KG1 (cell line): ENCODE measurements around the gene FOXP4.

Source experiments
- DNase-seq: peaks from one replicate; lab custom pipeline; 2025; lab: John Stamatoyannopoulos, UW

The FOXP4 gene

DNA sequence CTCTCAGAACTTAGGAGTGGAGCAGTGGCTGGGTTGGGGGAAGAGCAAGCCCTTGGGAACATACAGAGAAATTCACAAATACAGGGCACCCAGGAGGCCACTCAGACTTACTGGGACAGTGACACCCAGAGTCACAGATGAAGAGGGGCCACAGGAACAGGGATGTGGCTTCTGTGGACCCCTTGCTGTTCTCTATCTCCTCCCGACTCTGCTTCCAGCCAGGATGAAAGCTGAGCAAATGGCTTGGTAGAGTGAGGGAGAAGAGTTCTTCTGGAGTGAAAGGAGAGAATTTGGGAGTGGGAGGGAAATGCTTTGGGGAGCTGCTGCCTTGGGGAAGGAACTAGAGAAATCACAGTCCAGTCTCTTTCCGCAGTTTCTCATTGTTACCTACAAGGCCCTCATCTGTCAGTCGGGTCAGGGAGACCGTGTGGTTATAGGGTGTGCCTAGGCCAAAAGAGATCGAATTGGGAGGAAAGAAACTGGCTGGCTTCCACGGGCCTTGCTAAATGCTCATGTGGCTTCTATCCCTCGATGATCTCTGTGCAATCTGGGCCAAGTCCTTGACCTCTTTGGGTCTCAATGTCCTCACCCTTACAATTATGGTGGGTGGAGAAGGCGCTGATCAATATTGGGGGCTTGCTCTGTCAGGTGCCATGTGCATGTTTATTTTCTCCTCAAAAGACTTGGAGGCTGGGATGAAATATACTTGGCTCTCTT, 17.0 kb downstream of the FOXP4 start:
- DNase-seq: no peak

- DNase-seq: no peak
Observed at GRCh38 chr6:41564448-41565142, 18.4 kb downstream of the FOXP4 start.

- DNase-seq: no peak
Observed at GRCh38 chr6:41565701-41566100, 19.5 kb downstream of the FOXP4 start.

- no peak for DNase-seq
Observed at GRCh38 chr6:41566961-41567360, 20.8 kb downstream of the FOXP4 start.

DNA sequence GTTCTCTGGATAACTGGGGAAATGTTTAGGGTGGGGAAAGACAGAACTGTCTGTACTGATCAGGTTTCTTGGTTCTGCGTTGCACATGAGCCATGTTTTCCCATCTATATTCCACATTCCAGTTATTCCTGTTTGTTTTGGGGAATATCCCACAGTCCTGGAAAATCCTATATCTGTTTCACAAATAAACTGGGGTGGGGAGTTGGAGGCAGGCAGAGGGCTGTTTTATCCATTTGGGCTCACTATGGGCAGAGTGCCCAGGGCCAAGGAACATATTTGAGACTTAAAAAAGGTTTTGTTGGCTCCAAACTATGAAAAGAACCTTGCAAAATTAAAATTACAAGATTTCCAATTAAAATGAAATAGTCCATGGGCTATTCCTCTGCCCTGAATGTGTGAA, 21.5 kb downstream of the FOXP4 start:
- DNase-seq: no peak

DNA sequence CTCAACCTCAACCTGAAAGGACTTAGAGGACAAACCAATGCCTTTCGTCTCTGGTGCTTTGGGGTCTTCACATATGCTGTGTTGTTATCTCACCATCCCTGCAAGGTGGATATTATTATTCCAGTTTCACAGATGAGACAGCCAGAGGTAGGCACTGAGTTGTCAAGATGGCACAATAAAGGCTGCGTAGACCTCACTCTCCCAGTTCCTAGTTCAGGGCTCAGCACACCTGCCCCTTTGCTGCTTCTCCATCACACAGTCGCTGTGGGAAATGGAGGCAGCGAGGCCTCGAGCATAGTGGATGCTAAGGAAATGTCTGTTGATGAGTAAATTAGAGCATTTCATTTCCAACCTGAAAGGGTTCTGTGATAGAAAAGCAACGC, 22.0 kb downstream of the FOXP4 start:
- no peak for DNase-seq

DNA sequence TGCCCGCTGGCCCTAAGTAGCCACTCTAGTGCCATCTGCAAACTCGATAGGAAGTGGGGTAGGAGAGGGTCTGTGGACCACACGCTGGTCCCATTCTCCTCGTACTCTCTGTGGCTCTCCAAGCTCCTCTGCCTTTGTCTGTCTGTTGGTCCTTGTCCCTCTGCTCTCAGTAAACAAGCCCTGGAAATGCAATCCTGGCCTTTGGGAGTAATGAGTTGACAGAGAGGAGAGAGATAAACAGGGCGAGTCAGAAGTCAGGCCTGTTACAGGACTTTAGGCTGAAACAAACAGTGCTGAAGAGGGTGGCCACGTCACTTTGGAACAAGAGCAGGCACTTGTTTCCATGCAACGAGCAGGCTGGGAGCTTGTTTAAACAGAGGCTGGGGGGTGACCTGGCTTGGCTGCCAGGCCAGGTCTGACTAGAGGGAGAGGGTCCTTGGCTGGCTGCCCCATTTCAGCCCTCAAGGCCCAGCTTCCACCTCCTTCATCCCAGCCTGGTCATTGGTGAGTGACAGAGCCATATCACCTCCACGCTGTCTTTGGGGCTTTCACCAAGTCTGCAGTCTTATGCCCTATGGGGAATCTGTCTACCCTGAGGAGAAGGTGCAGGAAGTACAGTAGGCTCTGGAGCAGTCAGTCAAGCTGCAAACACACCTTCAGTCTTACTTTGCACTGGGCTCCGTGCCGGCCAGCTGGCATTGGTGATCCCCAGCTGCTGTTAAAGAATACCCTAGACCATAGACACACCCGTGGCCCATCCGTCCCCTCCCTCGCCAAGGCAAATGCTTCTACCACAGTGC, 22.6 kb downstream of the FOXP4 start:
- no peak for DNase-seq

DNA sequence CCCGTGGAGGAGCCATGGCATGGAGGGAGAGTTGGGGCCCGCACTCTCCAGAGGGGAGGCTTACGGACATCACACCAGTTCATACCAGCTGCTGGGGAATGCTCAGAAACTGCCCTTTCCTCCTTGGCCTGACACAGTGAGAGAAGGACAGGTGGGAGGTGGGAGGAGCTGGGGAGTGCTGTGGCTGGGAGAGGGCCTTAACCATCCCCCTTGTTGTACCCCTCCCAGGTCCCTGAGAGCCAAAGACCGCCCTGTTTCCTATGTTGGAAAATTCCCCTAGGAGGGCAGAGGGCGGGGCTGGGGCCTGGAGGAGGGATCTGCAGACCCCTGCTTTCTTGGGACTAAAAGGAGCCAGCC, 24.1 kb downstream of the FOXP4 start:
- no peak for DNase-seq

GRCh38 chr6:41571021-41571780, 25.0 kb downstream of the FOXP4 start:
- no peak for DNase-seq

DNA sequence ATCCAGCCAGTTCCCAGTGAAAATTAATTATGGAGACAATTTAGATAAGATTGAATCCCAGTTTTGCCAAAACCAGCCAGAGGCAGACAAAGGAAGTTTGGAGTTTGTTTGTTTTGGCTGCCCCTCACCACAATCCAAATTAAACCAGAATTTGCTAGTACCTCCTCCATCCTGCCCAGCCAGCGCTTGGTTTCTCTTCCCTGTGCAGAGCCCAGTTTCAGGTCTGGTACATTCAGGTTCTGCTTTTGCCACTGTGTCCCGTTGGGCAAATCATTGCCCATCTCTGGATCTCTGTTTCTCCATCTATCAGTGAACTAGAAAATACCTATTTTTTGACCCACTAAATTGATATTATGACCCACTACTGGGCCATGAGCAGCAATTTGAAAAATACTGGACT, 26.4 kb downstream of the FOXP4 start:
- no peak for DNase-seq

DNA sequence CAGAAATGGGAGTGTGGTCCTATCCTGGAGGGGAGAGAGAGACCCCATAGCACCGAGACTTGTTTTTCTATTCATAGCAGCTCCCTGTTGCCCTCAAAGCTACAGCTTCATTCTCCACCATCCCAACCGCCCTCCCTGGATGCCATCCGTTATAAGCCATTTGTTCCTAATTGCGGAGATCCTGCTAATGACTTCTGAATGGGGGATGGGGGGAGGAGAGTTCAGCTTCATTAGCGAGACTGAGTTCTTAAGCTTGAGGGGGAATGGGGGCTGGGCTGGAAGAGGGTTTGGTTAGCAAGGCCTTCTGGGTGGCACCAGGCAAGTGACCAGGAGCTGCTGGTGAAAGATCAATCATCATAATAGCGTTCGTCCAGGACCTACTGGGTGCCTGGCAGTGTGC, 27.1 kb downstream of the FOXP4 start:
- DNase-seq: no peak

GRCh38 chr6:41573985-41574384, 27.8 kb downstream of the FOXP4 start:
- no peak for DNase-seq

- DNase-seq: no peak
Observed at GRCh38 chr6:41575598-41575997, 29.4 kb downstream of the FOXP4 start.

DNA sequence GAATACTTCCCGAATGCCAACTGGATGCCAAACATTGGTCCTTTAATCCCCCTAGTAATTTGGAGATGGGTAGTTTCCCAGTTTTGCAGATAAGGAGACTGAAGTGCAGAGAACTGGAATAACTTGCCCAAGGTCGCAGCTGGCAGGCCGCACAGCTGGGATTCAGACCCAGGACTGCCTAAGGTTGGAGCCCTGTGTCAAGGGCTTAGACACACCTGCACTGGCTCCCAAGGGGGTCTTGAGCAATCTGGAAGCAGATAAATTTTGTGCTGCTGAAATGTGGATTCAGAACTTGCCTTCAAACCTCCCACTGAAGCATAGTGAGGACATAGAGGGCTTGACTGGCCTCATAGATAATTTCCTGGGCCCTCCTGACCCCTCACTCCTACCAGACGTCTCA, 30.5 kb downstream of the FOXP4 start:
- DNase-seq: no peak

DNA sequence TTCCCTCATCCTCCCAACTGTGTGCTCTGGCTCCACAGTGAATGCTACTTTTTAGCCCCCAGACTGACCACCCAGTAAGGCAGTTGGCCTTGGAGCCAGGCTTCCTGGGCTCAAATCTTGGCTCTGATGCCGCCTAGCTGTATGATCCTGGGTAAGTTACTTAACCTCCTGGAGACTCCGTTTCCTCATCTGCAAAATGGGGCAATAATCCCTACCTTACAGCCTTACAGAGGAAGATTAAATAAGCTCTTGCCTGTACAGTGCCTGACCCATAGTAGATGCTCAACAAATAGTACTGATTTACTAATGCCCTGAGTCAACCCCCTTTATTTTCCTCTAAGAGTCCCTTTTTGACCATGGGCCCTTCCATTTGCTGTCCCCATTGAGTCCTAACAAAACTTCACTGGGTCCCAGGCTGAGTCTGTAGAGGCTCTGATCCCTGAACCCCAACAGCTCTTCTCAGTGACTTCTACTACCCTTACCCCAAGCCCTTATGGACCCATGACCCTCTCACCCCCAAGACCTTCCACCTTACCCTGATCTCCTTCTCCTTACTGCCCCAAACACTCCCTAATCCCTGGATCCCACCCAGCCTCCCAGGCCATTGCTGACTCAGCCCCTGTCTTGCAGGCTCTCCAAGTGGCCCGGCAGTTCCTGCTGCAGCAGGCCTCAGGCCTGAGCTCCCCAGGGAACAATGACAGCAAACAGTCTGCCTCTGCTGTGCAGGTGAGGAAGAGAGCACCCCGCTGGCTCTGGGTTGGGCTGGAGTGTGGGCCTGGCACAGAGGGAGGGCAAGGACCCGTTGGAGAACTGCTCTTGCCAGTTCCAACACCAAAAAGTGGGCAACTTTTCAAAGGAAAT, 31.4 kb downstream of the FOXP4 start:
- no peak for DNase-seq

DNA sequence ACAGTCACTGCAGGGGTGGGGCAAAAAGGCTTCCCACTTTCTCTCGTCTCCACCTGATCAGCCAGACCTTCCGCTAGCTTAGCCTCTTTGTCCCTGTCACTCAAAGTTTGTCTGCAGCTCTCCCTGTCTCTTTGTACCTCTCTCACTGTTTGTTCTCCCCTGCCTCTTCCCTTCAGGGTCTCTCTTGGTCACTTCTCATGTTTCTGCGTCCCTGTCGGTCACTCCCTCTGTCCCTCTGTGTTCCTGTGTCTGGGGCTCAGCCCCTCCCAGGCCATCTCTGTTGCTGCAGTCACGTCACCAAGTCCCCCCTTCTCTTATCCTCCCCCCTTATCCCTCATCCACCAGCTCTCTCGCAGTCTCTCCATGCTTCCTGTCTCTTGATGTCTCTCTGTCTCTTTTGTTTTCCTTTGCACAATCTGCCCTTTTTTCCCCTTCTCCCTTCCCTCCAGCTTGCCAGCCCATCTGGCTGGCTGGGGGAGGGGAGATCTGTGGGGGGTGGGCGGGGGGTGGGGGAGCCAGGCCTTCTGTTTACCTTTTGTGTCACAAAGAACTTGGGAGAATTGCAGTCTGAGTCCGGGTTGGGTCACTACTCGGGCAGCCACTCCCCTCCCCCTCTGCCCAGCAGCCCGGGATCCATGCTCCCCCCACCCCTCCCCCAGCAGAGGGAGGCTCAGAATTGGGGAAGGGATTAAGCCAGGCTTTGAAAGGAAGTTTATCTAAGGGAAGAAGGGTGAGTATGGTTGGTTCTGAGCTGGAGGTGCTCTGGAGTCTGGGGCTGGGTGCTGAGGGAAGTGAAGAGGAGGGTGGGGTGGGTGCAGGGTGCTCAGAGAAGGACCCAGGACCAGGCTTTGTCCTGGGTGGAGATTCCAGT, 32.3 kb downstream of the FOXP4 start:
- DNase-seq: no peak

DNA sequence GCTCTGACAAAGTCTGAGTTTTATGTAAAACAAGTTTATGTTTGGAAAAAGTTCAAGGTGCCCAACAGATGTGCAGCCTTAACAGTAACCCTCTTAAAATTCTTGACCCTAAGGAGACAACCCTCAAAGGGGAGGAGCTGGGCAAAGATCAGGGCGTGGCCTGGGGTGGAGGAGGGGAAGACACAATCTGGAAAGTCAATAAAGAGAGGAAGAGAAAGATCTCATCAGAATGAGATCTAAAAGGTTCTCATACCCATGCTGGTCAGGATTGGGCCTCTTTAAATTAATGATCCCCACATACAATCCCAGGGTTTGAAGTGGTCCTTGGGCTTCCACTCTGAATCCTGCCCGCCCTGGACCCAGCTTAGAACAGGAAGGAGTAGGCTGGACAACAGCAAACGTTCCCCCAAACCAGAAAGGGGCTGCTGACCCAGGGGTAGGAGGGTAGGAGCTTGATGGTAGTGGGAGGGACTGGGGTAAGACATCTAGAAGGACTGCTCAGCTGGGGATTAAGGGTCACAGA, 33.0 kb downstream of the FOXP4 start:
- DNase-seq: no peak

- DNase-seq: no peak
Observed at GRCh38 chr6:41580690-41581089, 34.5 kb downstream of the FOXP4 start.

DNA sequence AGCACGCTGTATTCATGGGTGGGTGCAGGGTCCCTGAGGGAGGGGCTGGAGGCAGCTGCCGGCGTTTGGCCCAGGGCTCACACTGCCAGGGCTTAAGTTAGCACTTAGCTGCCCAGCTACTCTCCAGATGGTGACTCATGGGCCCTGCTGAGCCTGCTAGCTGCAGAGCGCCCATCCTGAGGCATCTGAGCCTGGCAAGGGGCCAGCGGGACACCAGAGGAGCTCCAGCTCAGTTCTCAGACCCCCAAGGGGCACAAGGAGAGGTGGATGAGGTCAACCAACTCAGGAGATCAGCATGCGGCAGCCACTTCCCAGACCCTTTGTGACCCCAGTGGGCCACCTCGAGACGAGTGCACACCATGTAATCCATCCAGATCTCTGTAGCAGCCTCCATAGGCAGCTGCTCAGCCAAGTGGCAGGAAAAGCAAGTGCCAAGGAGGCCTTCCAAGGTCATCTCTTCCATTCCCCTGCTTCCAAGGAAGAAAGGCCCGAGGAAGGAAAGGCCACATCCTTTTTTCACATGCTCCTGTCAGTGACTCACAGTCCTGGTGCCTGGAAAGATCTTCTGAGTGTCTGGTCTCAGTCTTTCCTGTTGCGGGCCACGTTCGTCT, 35.3 kb downstream of the FOXP4 start:
- DNase-seq: no peak

DNA sequence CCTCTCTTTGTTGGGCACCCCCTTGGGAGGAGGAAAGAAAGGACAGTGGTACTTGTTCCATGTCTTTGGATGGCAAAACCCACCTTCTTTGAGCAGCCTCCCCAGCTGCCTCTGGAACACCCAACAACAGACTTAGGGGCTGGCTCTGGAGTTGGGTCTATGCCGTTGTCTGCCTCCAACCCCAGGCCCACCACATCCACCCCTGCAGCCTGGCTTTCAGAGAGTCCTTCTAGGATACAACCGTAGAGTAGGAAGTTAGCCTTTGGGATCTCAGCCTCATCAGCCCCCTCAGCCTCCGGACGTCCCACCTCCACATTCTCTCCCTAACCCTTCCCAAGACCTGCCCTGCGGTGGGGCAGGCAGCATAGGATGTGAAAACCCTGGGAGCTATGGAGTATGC, 36.4 kb downstream of the FOXP4 start:
- no peak for DNase-seq
